ENCODE data around the gene CCDC59.
"Not testable (repeated sequence)": the region's sequence is repeated elsewhere in the genome, so short reads cannot be mapped to it uniquely, and the experiment has no call there.

CCDC59 gene
- 12.9 to 24.9 (median 17.7) reads per million in 18 experiments for total RNA-seq

- peak; percentile 98 to 99 for DNase-seq
These were observed at the start of gene CCDC59, which contains the start of gene METTL25 for GRCh38 chr12:82358200-82359114. Gene CCDC59, minus strand, starts transcription at chr12:82358387. Its CDS starts 11 bp downstream, at chr12:82358376. Gene METTL25, plus strand, starts transcription at chr12:82358529. Its CDS starts 37 bp downstream, at chr12:82358566.

- DNase-seq, result no peak
These were observed 49.3 kb upstream of the CCDC59 start for GRCh38 chr12:82407481-82407880.

GRCh38 chr12:82406651-82407050, 48.5 kb upstream of the CCDC59 start:
- DNase-seq, result no peak

- DNase-seq, result no peak
These were observed 42.6 kb upstream of the CCDC59 start for GRCh38 chr12:82400819-82401218.

- DNase-seq, result no peak
These were observed 40.7 kb upstream of the CCDC59 start for GRCh38 chr12:82398879-82399278.

GRCh38 chr12:82383930-82384552, 25.9 kb upstream of the CCDC59 start:
- no peak for DNase-seq

GRCh38 chr12:82378997-82379396, 20.8 kb upstream of the CCDC59 start:
- DNase-seq, result no peak

GRCh38 chr12:82375201-82375600, 17.0 kb upstream of the CCDC59 start:
- no peak for DNase-seq

- no peak for DNase-seq
These were observed 8.0 kb upstream of the CCDC59 start for GRCh38 chr12:82366197-82366596.

GRCh38 chr12:82363990-82364389, 5.8 kb upstream of the CCDC59 start:
- no peak for DNase-seq

- DNase-seq, result no peak
These were observed 3.3 kb upstream of the CCDC59 start for GRCh38 chr12:82361461-82361915.

GRCh38 chr12:82360834-82361233, 2.6 kb upstream of the CCDC59 start:
- DNase-seq, result not testable (repeated sequence)

- no peak for DNase-seq
These were observed 910 bp upstream of the CCDC59 start for GRCh38 chr12:82359115-82359478.

- DNase-seq, result no peak
These were observed 365 bp downstream of the CCDC59 start for GRCh38 chr12:82357845-82358199.

GRCh38 chr12:82357340-82357739, 847 bp downstream of the CCDC59 start:
- no peak for DNase-seq

- DNase-seq, result no peak
These were observed 6.8 kb downstream of the CCDC59 start for GRCh38 chr12:82351390-82351789.

- no peak for DNase-seq
These were observed 8.0 kb downstream of the CCDC59 start for GRCh38 chr12:82350161-82350560.

GRCh38 chr12:82329508-82329907, 28.7 kb downstream of the CCDC59 start:
- DNase-seq, result no peak

GRCh38 chr12:82327861-82328260, 30.3 kb downstream of the CCDC59 start:
- DNase-seq, result no peak

GRCh38 chr12:82326905-82327503, 31.2 kb downstream of the CCDC59 start:
- DNase-seq, result peak; percentile 1 to 41

GRCh38 chr12:82325540-82326336, 32.4 kb downstream of the CCDC59 start:
- no peak for DNase-seq

- no peak for DNase-seq
These were observed 38.9 kb downstream of the CCDC59 start for GRCh38 chr12:82319276-82319675.
